K562 (cell line): Measurements from ENCODE around the gene TPSG1. TPM values are rescaled to one million over a fixed set of nuclear protein-coding genes. Genes with fewer than 3 reads are reported as not detected.

ENCODE experiments used
- ATAC-seq: fragments of 200-7000 bp; cut with Tn5 transposase; 3 replicates; pipeline ENCODE4 v1.9.1; 2020; ENCODE audit warnings: moderate library complexity
- BruUV-seq: library from RNA; stranded (reverse); fragments of 400-500 nt; replicated peaks from 2 replicates; lab custom pipeline; 2021; lab: Mats Ljungman, UMichigan
- CTCF ChIA-PET: fragments of 300-600 bp; formaldehyde crosslinking; extraction: SDS; loops from one replicate; lab custom pipeline; 2021; ENCODE audit warnings: low intra/inter-chr PET ratio; lab: Yijun Ruan, JAX
- POLR2A ChIA-PET: fragments of 300-600, 350-650 bp; sonication (Branson Sonifier 250); formaldehyde crosslinking; extraction: SDS; loops from one replicate; lab custom pipeline; 2021; ENCODE audit warnings: antibody characterized with exemption, inconsistent platforms; lab: Yijun Ruan, JAX
- DNase-seq, 4 experiments: peaks; one replicate each; pipeline versions ENCODE4 v3.0.0 to v3.0.0-alpha.2; 2011 to 2018; ENCODE audit warnings: low spot score in 3 of 4, mixed read lengths in 3 of 4; ENCODE audit errors: extremely low read depth in 1 of 4
- FAIRE-seq: peaks from 2 replicates; lab custom pipeline; 2011; peaks lifted over from hg19 to GRCh38; lab: Jason Lieb, UNC
- H2AFZ ChIP-seq: 2 replicates; pipeline ENCODE4 v1.6.0; 2011; ENCODE audit warnings: low read depth, low read length, control low read depth, inconsistent platforms
- H3K27ac ChIP-seq: fragments of 200-600 bp; 3 replicates; pipeline ENCODE4 v1.8.0; 2011; ENCODE audit warnings: low read depth, mild to moderate bottlenecking, control low read depth, inconsistent platforms, low read length, moderate library complexity, mixed read lengths; ENCODE audit errors: extremely low read depth
- H3K27me3 ChIP-seq, 2 experiments: fragments of 300-600 bp in 1 of 2; 2 replicates in 1 of 2; 3 replicates in 1 of 2; pipeline versions ENCODE4 v1.6.0 to v1.8.0; 2011; ENCODE audit warnings: inconsistent platforms in 2 of 2, low read length in 2 of 2, mild to moderate bottlenecking in 1 of 2, mixed read lengths in 1 of 2, moderate library complexity in 1 of 2; ENCODE audit not compliant: control insufficient read depth in 2 of 2, insufficient read depth in 2 of 2
- H3K36me3 ChIP-seq: fragments of 300-600 bp; 3 replicates; pipeline ENCODE4 v1.8.0; 2011; ENCODE audit warnings: mild to moderate bottlenecking, low read length, inconsistent platforms; ENCODE audit not compliant: control insufficient read depth, insufficient read depth
- H3K4me1 ChIP-seq, 2 experiments: fragments of 200-600 bp in 1 of 2; replicated peaks in 1 of 2; 2 replicates in 1 of 2; 3 replicates in 1 of 2; pipeline versions ENCODE4 v1.5.1 to v1.8.0; 2011; ENCODE audit warnings: inconsistent platforms in 2 of 2, low read length in 2 of 2, mild to moderate bottlenecking in 1 of 2, mixed read lengths in 1 of 2, moderate library complexity in 1 of 2; ENCODE audit not compliant: control insufficient read depth in 2 of 2, insufficient read depth in 2 of 2
- H3K4me2 ChIP-seq: 2 replicates; pipeline ENCODE4 v1.6.1; 2011; ENCODE audit warnings: low read length, control low read depth, inconsistent platforms, mixed read lengths; ENCODE audit not compliant: insufficient read depth
- H3K4me3 ChIP-seq: fragments of 200-600 bp; sonication (generic), shearing (Covaris generic); 2 replicates; pipeline ENCODE4 v1.5.1; 2016; ENCODE audit warnings: control low read depth, inconsistent platforms
- H3K79me2 ChIP-seq: fragments of 200-600 bp; 3 replicates; pipeline ENCODE4 v1.8.0; 2011; ENCODE audit warnings: low read length, inconsistent platforms; ENCODE audit not compliant: control insufficient read depth, insufficient read depth
- H3K9ac ChIP-seq, 2 experiments: 2 replicates each; pipeline versions ENCODE4 v1.6.0 to v1.6.1; 2011; ENCODE audit warnings: low read depth in 2 of 2, low read length in 2 of 2, control low read depth in 1 of 2, inconsistent platforms in 1 of 2, mild to moderate bottlenecking in 1 of 2, mixed read lengths in 1 of 2; ENCODE audit not compliant: insufficient read depth in 1 of 2
- H3K9me1 ChIP-seq: one replicate; pipeline ENCODE4 v1.6.0; 2011; ENCODE audit warnings: inconsistent platforms, mild to moderate bottlenecking, low read length, moderate library complexity; ENCODE audit not compliant: control insufficient read depth, insufficient read depth
- H3K9me3 ChIP-seq: replicated peaks from 2 replicates; pipeline ENCODE4 v1.5.1; 2011; ENCODE audit warnings: low read depth, low read length, inconsistent platforms; ENCODE audit not compliant: control insufficient read depth, insufficient read depth
- H4K20me1 ChIP-seq: replicated peaks from 2 replicates; pipeline ENCODE4 v1.6.1; 2011; ENCODE audit warnings: low read length, inconsistent platforms, mixed read lengths; ENCODE audit not compliant: control insufficient read depth, insufficient read depth
- MTA3 ChIP-seq: fragments of 450-650 bp; formaldehyde crosslinking; IDR thresholded peaks from 2 replicates; pipeline ENCODE4 v1.6.1; 2017; ENCODE audit warnings: mild to moderate bottlenecking, borderline replicate concordance
- MTF1 ChIP-seq: fragments of 250-450 bp; sonication (Bioruptor Pico); IDR thresholded peaks from 2 replicates; pipeline ENCODE4 v1.9.0; 2021; ENCODE audit warnings: moderate library complexity, mild to moderate bottlenecking, inconsistent platforms, borderline replicate concordance
- PKNOX1 ChIP-seq: fragments of 450-650 bp; IDR thresholded peaks from 2 replicates; pipeline ENCODE4 v1.6.1; 2016
- RAD51 ChIP-seq: fragments of 450-650 bp; IDR thresholded peaks from 2 replicates; pipeline ENCODE4 v1.7.1; 2016; ENCODE audit warnings: low read depth, mild to moderate bottlenecking, borderline replicate concordance
- USF2 ChIP-seq: sonication (generic); formaldehyde crosslinking; IDR thresholded peaks from 2 replicates; pipeline ENCODE4 v1.5.0; 2020; ENCODE audit warnings: missing genetic modification reagents
- ZNF146 ChIP-seq: IDR thresholded peaks from one replicate; pipeline ENCODE4 v1.6.1; 2018; ENCODE audit warnings: missing compliant biosample characterization; ENCODE audit not compliant: unreplicated experiment
- WGBS: fragments of 100-300 bp; shearing (Covaris generic); methylation state at CpG from one replicate; pipeline ENCODE4 v1.1.6; 2016; ENCODE audit warnings: low coverage, mixed read lengths; ENCODE audit not compliant: insufficient coverage; ENCODE audit errors: missing lambda C conversion rate; 5-methylcytosine and 5-hydroxymethylcytosine counted together
- in situ Hi-C: fragments of 300-500 bp; cut with MboI; formaldehyde crosslinking; loops from 4 replicates; pipeline ENCODE4 v1.15.0; 2018; ENCODE audit warnings: inconsistent platforms, mixed read lengths
- intact Hi-C: fragments of 100-400 bp; cut with micrococcal nuclease; formaldehyde crosslinking; loops from 2 replicates; pipeline ENCODE4 v1.14.2; 2022
- polyA plus RNA-seq, 8 experiments: library from polyadenylated mRNA; depleted of rRNA in 4 of 8; stranded (reverse) in 5 of 8; unstranded in 3 of 8; fragments of >200 nt; fragmentation: Nextera tagmentation in 2 of 8; fragmentation: Illumina TruSeq in 1 of 8; extraction: Ambion mirVana in 2 of 8; extraction: Trizol in 1 of 8; gene quantifications; 2 replicates each; pipeline versions ENCODE4 v1.2.1 to v1.2.3, GENCODE V29; 2011 to 2014; ENCODE audit warnings: inconsistent platforms in 1 of 8, missing spikeins in 1 of 8
- total RNA-seq, 7 experiments: library from RNA; depleted of rRNA in 6 of 7; stranded (reverse); fragments of >200 nt in 6 of 7; fragmentation: Illumina TruSeq in 2 of 7; extraction: Trizol in 2 of 7; gene quantifications; 2 replicates each; pipeline versions ENCODE4 v1.2.1 to v1.2.3, GENCODE V29; 2011 to 2021; ENCODE audit warnings: low replicate concordance in 1 of 7
- TF ChIP-seq, protein P1 (sequence below), 2 experiments: fragments of 450-650 bp in 1 of 2; sonication (generic) in 1 of 2; formaldehyde crosslinking in 1 of 2; IDR thresholded peaks in 1 of 2; conservative IDR thresholded peaks in 1 of 2; 2 replicates each; pipeline versions ENCODE4 v1.6.1 to v1.8.1; 2016 to 2023; ENCODE audit warnings: mild to moderate bottlenecking in 2 of 2, moderate library complexity in 2 of 2, inconsistent platforms in 1 of 2, missing genetic modification reagents in 1 of 2

The TPSG1 gene
- total and polyA plus RNA-seq, 9 of the 15 experiments (the other 6 are each of a cell fraction or from before 2014, with no cell fraction given) = not detected

DNA sequence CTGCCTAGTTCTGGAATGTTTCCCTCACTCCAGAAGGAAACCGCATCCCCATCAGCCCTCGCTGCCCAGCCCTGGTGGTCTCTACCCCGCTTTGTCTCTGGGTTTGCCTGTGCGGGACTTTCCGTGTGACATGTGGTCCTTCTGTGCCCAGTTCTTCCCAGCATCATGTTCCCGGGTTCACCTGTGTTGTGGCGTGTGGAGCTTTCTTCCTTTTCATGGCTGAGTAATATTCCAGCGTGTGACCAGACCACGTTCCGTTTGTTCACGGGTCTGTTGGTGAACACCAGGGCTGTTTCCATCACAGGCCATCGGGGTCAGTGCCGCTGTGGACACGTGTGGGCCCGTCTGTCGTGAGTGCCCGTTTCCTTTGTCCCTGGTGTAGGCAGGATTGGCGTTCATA is 40.1 kb downstream of the TPSG1 start:
- in situ Hi-C loops (no loop called here), intact Hi-C loops (no loop called here)
- Histone ChIP-seq H3K27ac (no peak overlapping the region), H3K4me3 (no peak overlapping the region), H3K79me2 (no peaks in the 10 kb centered on the region), H3K9ac (no peak overlapping the region), H3K27me3 (peaks cover 12 to 65% of the 10 kb centered on the region in 2 experiments; a peak in 3 of 5 replicates), H3K9me1 (no peaks in the 10 kb centered on the region), H3K4me1 (peaks cover 0 to 58% of the 10 kb centered on the region in 2 experiments; a peak in 2 of 5 replicates), H3K36me3 (no peaks in the 10 kb centered on the region), H4K20me1 (peaks cover 15% of the 10 kb centered on the region), H3K4me2 (no peak overlapping the region), H3K9me3 (no peaks in the 10 kb centered on the region), H2AFZ (no peak overlapping the region)
- no peak for DNase-seq
- BruUV-seq = no TSS peak
- no peak for FAIRE-seq
- CTCF ChIA-PET = no interaction called here
- no peak for ATAC-seq
- 19% methylated on average over 18 of the region's 18 CpGs for WGBS
- TF ChIP-seq MTA3 (no peak), ZNF146 (CRISPR knock-in tag) (peak; percentile 91), RAD51 (no peak), MTF1 (no peak)
- POLR2A ChIA-PET = no interaction called here

- in situ Hi-C loops = no loop called here
- TF ChIP-seq USF2 (CRISPR knock-in tag) = peak; percentile 22; the same call in 1 of the 2 replicates
- TF ChIP-seq PKNOX1 = no peak
- TF ChIP-seq, protein P1, sequence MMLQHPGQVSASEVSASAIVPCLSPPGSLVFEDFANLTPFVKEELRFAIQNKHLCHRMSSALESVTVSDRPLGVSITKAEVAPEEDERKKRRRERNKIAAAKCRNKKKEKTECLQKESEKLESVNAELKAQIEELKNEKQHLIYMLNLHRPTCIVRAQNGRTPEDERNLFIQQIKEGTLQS (IDR thresholded peaks at IDR 0.05) = no peak
- TF ChIP-seq, protein P1 (CRISPR knock-in tag; conservative IDR thresholded peaks at IDR 0.05) = no peak
Measured at GRCh38 chr16:1184156-1184868, 40.8 kb downstream of the TPSG1 start.

More at GRCh38 chr16:1184156-1184868, 40.8 kb downstream of the TPSG1 start:
- Histone ChIP-seq H4K20me1 (peaks cover 15% of the 10 kb centered on the region), H3K9me1 (no peaks in the 10 kb centered on the region), H3K9me3 (no peaks in the 10 kb centered on the region), H3K79me2 (no peaks in the 10 kb centered on the region), H3K4me3 (no peak overlapping the region), H3K4me2 (no peak overlapping the region), H3K9ac (no peak overlapping the region), H2AFZ (no peak overlapping the region), H3K27me3 (peaks cover 12 to 66% of the 10 kb centered on the region in 2 experiments; a peak in 3 of 5 replicates), H3K36me3 (no peaks in the 10 kb centered on the region), H3K4me1 (peaks cover 0 to 60% of the 10 kb centered on the region in 2 experiments; a peak in 2 of 5 replicates), H3K27ac (no peak overlapping the region)
- CTCF ChIA-PET = no interaction called here
- POLR2A ChIA-PET = no interaction called here
- intact Hi-C loops = no loop called here
- FAIRE-seq (no peak), DNase-seq (no peak), ATAC-seq (no peak)
- 5% methylated on average over 21 of the region's 26 CpGs for WGBS
- BruUV-seq = no TSS peak
